HK-2 (cell line): ENCODE data around the gene ABHD11.
"Not testable (repeated sequence)": the region's sequence is repeated elsewhere in the genome, so short reads cannot be mapped to it uniquely, and the experiment has no call there.

Source experiments
- DNase-seq: peaks from one replicate; pipeline ENCODE4 v3.0.0-alpha.2; 2018; ENCODE audit not compliant: unreplicated experiment

The ABHD11 gene

GRCh38 chr7:73742753-73743641, 4.4 kb upstream of the ABHD11 start:
- peak; percentile 72 for DNase-seq

GRCh38 chr7:73742338-73742752, 3.7 kb upstream of the ABHD11 start:
- no peak for DNase-seq

- no peak for DNase-seq
These were observed 3.0 kb upstream of the ABHD11 start for GRCh38 chr7:73741600-73741999.

- DNase-seq: no peak
These were observed 2.2 kb upstream of the ABHD11 start for GRCh38 chr7:73740771-73741170.

GRCh38 chr7:73740212-73740611, 1.6 kb upstream of the ABHD11 start:
- no peak for DNase-seq

- DNase-seq: no peak
These were observed 775 bp upstream of the ABHD11 start for GRCh38 chr7:73739387-73739767.

GRCh38 chr7:73738220-73738611, 386 bp downstream of the ABHD11 start:
- peak; percentile 67 for DNase-seq

- DNase-seq: no peak
These were observed 947 bp downstream of the ABHD11 start for GRCh38 chr7:73737491-73738219.

- DNase-seq: no peak
These were observed 1.7 kb downstream of the ABHD11 start for GRCh38 chr7:73736885-73737284.

GRCh38 chr7:73735528-73735905, 3.1 kb downstream of the ABHD11 start:
- no peak for DNase-seq

- DNase-seq: peak; percentile 95
These were observed 3.7 kb downstream of the ABHD11 start for GRCh38 chr7:73734619-73735527.

- DNase-seq: no peak
These were observed 6.2 kb downstream of the ABHD11 start for GRCh38 chr7:73732397-73732796.

- no peak for DNase-seq
These were observed 8.1 kb downstream of the ABHD11 start for GRCh38 chr7:73730485-73730884.

GRCh38 chr7:73728551-73728950, 10.1 kb downstream of the ABHD11 start:
- DNase-seq: no peak

GRCh38 chr7:73727952-73728351, 10.7 kb downstream of the ABHD11 start:
- DNase-seq: no peak

GRCh38 chr7:73726083-73726466, 12.5 kb downstream of the ABHD11 start:
- DNase-seq: no peak

GRCh38 chr7:73723813-73724212, 14.8 kb downstream of the ABHD11 start:
- no peak for DNase-seq

GRCh38 chr7:73722785-73723184, 15.8 kb downstream of the ABHD11 start:
- DNase-seq: no peak

GRCh38 chr7:73722182-73722581, 16.4 kb downstream of the ABHD11 start:
- DNase-seq: not testable (repeated sequence)

- DNase-seq: no peak
These were observed 17.2 kb downstream of the ABHD11 start for GRCh38 chr7:73721377-73721817.

GRCh38 chr7:73720443-73720842, 18.2 kb downstream of the ABHD11 start:
- not testable (repeated sequence) for DNase-seq

- no peak for DNase-seq
These were observed 18.8 kb downstream of the ABHD11 start for GRCh38 chr7:73719806-73720169.
